GM23248 (cell line): ENCODE results near the gene BLOC1S6. TPM values are rescaled to one million over a fixed set of nuclear protein-coding genes. Genes with fewer than 3 reads are reported as not detected.

Experiments
- DNase-seq: peaks from one replicate; pipeline ENCODE4 v3.0.0-alpha.2; 2015
- H2AFZ ChIP-seq: fragments of 200-600 bp; sonication (generic); 2 replicates; pipeline ENCODE4 v1.6.1; 2016; ENCODE audit warnings: antibody characterized with exemption
- H3F3A ChIP-seq: fragments of 200-600 bp; sonication (generic); 2 replicates; pipeline ENCODE4 v1.6.1; 2016; ENCODE audit warnings: mild to moderate bottlenecking, antibody characterized with exemption, mixed run types; ENCODE audit not compliant: insufficient read depth
- H3K27ac ChIP-seq: fragments of 200-600 bp; sonication (generic); 2 replicates; pipeline ENCODE4 v1.5.1; 2016; ENCODE audit warnings: mild to moderate bottlenecking
- H3K27me3 ChIP-seq: fragments of 200-600 bp; sonication (generic); replicated peaks from 2 replicates; pipeline ENCODE4 v1.6.1; 2016; ENCODE audit warnings: mild to moderate bottlenecking; ENCODE audit not compliant: insufficient read depth
- H3K36me3 ChIP-seq: fragments of 200-600 bp; sonication (generic); 2 replicates; pipeline ENCODE4 v1.6.1; 2016; ENCODE audit warnings: low read depth, mild to moderate bottlenecking
- H3K4me1 ChIP-seq: fragments of 200-600 bp; sonication (generic); 2 replicates; pipeline ENCODE4 v1.6.1; 2016; ENCODE audit warnings: mild to moderate bottlenecking; ENCODE audit not compliant: insufficient read depth
- H3K4me2 ChIP-seq: fragments of 200-600 bp; sonication (generic); one replicate; pipeline ENCODE4 v1.6.1; 2016; ENCODE audit warnings: mild to moderate bottlenecking; ENCODE audit not compliant: unreplicated experiment
- H3K4me3 ChIP-seq: fragments of 200-600 bp; sonication (generic); 2 replicates; pipeline ENCODE4 v1.5.1; 2016; ENCODE audit warnings: mild to moderate bottlenecking
- H3K79me2 ChIP-seq: fragments of 200-600 bp; sonication (generic); 2 replicates; pipeline ENCODE4 v1.6.1; 2016; ENCODE audit warnings: mild to moderate bottlenecking; ENCODE audit not compliant: insufficient read depth
- H3K9ac ChIP-seq: fragments of 200-600 bp; sonication (generic); 2 replicates; pipeline ENCODE4 v1.6.1; 2016; ENCODE audit warnings: mild to moderate bottlenecking
- H3K9me2 ChIP-seq: fragments of 200-600 bp; sonication (generic); 2 replicates; pipeline ENCODE4 v1.6.1; 2016; ENCODE audit warnings: mixed run types, mild to moderate bottlenecking, moderate library complexity; ENCODE audit not compliant: insufficient read depth
- H3K9me3 ChIP-seq: fragments of 200-600 bp; sonication (generic); one replicate; pipeline ENCODE4 v1.6.1; 2017; ENCODE audit warnings: low read depth
- H4K20me1 ChIP-seq: fragments of 200-600 bp; sonication (generic); 2 replicates; pipeline ENCODE4 v1.6.0; 2016; ENCODE audit not compliant: insufficient read depth
- EZH2 ChIP-seq: fragments of 200-600 bp; sonication (generic); IDR thresholded peaks from 2 replicates; pipeline ENCODE4 v1.6.1; 2018; ENCODE audit warnings: antibody characterized with exemption, mild to moderate bottlenecking; ENCODE audit not compliant: insufficient read depth, poor library complexity, severe bottlenecking
- EZH2phosphoT487 ChIP-seq: fragments of 200-600 bp; sonication (generic); IDR thresholded peaks from 2 replicates; pipeline ENCODE4 v1.6.1; 2018; ENCODE audit warnings: antibody characterized with exemption, moderate library complexity, mild to moderate bottlenecking, low read depth; ENCODE audit not compliant: insufficient read depth
- WGBS, 2 experiments: methylation state at CpG; one replicate each; pipeline ENCODE4 v1.1.6; 2015 to 2017; ENCODE audit warnings: low lambda C conversion rate in 2 of 2, low coverage in 1 of 2; ENCODE audit errors: missing lambda C conversion rate in 2 of 2; 5-methylcytosine and 5-hydroxymethylcytosine counted together
- in situ Hi-C: fragments of 300-500 bp; cut with MboI; formaldehyde crosslinking; loops from 2 replicates; pipeline ENCODE4 v1.15.0; 2020
- polyA plus RNA-seq: library from polyadenylated mRNA; unstranded; fragments of >200 nt; fragmentation: Nextera tagmentation; extraction: Ambion mirVana; gene quantifications from 2 replicates; pipeline ENCODE4 v1.2.1, GENCODE V29; 2016
- total RNA-seq: library from RNA; depleted of rRNA; stranded (reverse); fragments of >200 nt; shearing (Covaris generic); gene quantifications from 2 replicates; pipeline ENCODE4 v1.2.3, GENCODE V29; 2014

BLOC1S6 gene
- total and polyA plus RNA-seq, 2 experiments from 2014 or later, result 46.3 to 79.4 TPM

DNA sequence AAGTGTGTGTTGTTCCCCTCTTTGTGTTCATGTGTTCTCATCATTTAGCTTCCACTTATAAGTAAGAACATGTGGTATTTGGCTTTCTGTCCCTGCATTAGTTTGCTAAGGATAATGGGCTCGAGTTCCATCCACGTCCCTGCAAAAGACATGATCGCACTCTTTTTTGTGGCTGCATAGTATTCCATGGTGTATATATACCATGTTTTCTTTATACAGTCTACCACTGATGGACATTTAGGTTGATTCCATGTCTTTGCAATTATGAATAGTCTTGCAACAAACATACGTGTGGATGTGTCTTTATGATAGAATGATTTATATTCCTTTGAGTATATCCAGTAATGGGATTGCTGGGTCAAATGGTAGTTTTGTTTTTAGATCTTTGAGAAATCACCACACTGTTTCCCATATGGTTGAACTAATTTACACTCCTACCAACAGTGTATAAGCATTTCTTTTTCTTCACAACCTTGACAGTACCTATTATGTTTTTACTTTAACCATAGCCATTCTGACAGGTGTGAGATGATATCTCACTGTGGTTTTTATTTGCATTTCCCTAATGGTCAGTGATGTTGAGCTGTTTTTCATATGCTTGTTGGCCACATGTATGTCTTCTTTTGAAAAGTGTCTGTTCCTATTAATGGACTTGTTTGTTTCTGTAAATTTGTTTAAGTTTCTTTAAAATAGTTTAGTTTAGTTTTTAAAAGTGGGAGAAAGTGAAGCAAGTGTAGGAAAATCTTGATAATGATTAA is 42.7 kb upstream of the BLOC1S6 start:
- H3K27ac ChIP-seq, result no peak overlapping the region
- H3F3A ChIP-seq, result peaks cover 6% of the 10 kb centered on the region; the same call in 1 of the 2 replicates
- H3K9ac ChIP-seq, result no peak overlapping the region
- no peak for DNase-seq
- no peaks in the 10 kb centered on the region for H4K20me1 ChIP-seq
- H3K9me3 ChIP-seq, result no peaks in the 10 kb centered on the region
- no peaks in the 10 kb centered on the region for H3K36me3 ChIP-seq
- H3K4me2 ChIP-seq, result no peak overlapping the region
- no peaks in the 10 kb centered on the region for H3K9me2 ChIP-seq
- in situ Hi-C loops, result no loop called here
- H3K4me1 ChIP-seq, result peaks cover 5% of the 10 kb centered on the region; the same call in 1 of the 2 replicates
- no peak overlapping the region for H2AFZ ChIP-seq
- H3K79me2 ChIP-seq, result no peaks in the 10 kb centered on the region
- TF ChIP-seq EZH2 (no peak), EZH2phosphoT487 (no peak)
- H3K27me3 ChIP-seq, result peaks cover 37% of the 10 kb centered on the region
- no peak overlapping the region for H3K4me3 ChIP-seq
- WGBS, 2 experiments, result 57 to 65% methylated on average over 4 of the region's 4 CpGs

- Histone ChIP-seq H2AFZ (no peak overlapping the region), H3K4me2 (no peak overlapping the region), H3K4me3 (no peak overlapping the region), H3F3A (peaks cover 21% of the 10 kb centered on the region), H3K27me3 (peaks cover 39% of the 10 kb centered on the region), H3K9me3 (no peaks in the 10 kb centered on the region), H3K4me1 (peaks cover 15% of the 10 kb centered on the region; the same call in 1 of the 2 replicates), H3K36me3 (no peaks in the 10 kb centered on the region), H3K9ac (no peak overlapping the region), H3K27ac (no peak overlapping the region), H3K79me2 (no peaks in the 10 kb centered on the region), H4K20me1 (no peaks in the 10 kb centered on the region), H3K9me2 (no peaks in the 10 kb centered on the region)
- no peak for DNase-seq
- 88 to 91% methylated on average over 7 of the region's 7 CpGs for WGBS, 2 experiments
- in situ Hi-C loops, result no loop called here
- TF ChIP-seq EZH2, result no peak
- no peak for TF ChIP-seq EZH2phosphoT487
These were observed 40.4 kb upstream of the BLOC1S6 start for GRCh38 chr15:45546789-45547188.

DNA sequence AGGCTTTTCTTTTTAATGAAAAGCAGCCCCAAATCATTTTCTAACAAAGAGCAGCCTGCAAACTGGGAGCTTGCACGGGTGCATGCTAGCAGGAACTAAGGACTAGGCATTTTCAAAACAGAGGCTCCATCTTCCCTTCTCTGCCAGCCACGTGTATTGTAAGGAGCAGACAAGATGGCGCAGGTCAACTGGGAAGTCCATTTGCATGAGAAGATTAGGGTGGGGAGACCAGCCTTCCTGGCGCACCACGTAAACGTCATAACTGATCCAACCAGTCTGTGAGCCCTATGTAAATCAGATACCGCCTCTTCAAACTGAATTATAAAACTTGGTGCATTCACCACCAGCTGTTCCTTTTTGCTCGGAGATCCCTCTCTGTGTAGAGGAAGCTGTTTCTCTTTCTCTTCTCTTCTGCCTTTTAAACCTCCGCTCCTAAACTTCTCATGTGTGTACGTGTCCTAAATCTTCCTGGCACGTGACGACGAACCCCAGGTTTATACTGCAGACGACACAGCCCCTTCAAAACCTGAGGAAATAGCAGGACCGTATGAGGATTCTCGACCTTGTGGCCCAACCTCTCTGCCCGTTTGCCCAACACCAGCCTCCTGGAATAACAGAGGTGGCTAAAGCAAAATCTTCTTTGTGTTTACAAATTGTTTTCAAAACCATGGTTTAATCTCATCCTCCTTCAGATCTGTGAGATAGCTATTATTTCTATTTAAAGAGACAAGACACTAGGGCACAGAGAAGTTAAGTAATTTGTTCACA is 38.2 kb upstream of the BLOC1S6 start:
- Histone ChIP-seq H3K4me1 (peaks cover 15% of the 10 kb centered on the region; the same call in 1 of the 2 replicates), H3F3A (peaks cover 21% of the 10 kb centered on the region), H3K9me2 (no peaks in the 10 kb centered on the region), H3K4me3 (peak overlapping the region; percentile 41), H3K79me2 (no peaks in the 10 kb centered on the region), H3K9me3 (no peaks in the 10 kb centered on the region), H3K27ac (no peak overlapping the region), H3K27me3 (peaks cover 48% of the 10 kb centered on the region), H2AFZ (no peak overlapping the region), H3K9ac (no peak overlapping the region), H3K4me2 (peak overlapping the region; percentile 47), H4K20me1 (no peaks in the 10 kb centered on the region), H3K36me3 (no peaks in the 10 kb centered on the region)
- TF ChIP-seq EZH2phosphoT487 (no peak), EZH2 (no peak)
- in situ Hi-C loops, result no loop called here
- DNase-seq, result no peak
- WGBS, 2 experiments, result 71% methylated on average over 17 of the region's 17 CpGs

GRCh38 chr15:45549541-45550220 is 37.5 kb upstream of the BLOC1S6 start:
- Histone ChIP-seq H3K9me2 (no peaks in the 10 kb centered on the region), H3K27ac (peak overlapping the region; percentile 66), H3K79me2 (no peaks in the 10 kb centered on the region), H2AFZ (no peak overlapping the region), H3K9ac (no peak overlapping the region), H3K9me3 (no peaks in the 10 kb centered on the region), H3K36me3 (no peaks in the 10 kb centered on the region), H4K20me1 (no peaks in the 10 kb centered on the region), H3K27me3 (peaks cover 49% of the 10 kb centered on the region), H3K4me1 (peaks cover 15% of the 10 kb centered on the region; the same call in 1 of the 2 replicates), H3K4me2 (peak overlapping the region; percentile 47), H3K4me3 (peak overlapping the region; percentile 41), H3F3A (peaks cover 21% of the 10 kb centered on the region)
- TF ChIP-seq EZH2, result no peak
- peak; percentile 96 for TF ChIP-seq EZH2phosphoT487
- in situ Hi-C loops, result no loop called here
- 2 to 5% methylated on average over 9 of the region's 9 CpGs for WGBS, 2 experiments
- DNase-seq, result peak; percentile 80
